DND-41 (cell line): Measurements from ENCODE around the gene PTPRO.

Experiments used
- ATAC-seq: fragments of 200-7000 bp; cut with Tn5 transposase; 3 replicates; pipeline ENCODE4 v1.9.1; 2021; ENCODE audit warnings: low read depth; ENCODE audit not compliant: insufficient read depth
- DNase-seq: peaks from one replicate; pipeline ENCODE4 v3.0.0-alpha.2; 2020
- H2AFZ ChIP-seq: 2 replicates; pipeline ENCODE4 v1.6.0; 2012; ENCODE audit warnings: low read depth, low read length
- H3K27ac ChIP-seq: 2 replicates; pipeline ENCODE4 v1.5.1; 2012; ENCODE audit warnings: low read length, inconsistent platforms
- H3K27me3 ChIP-seq: fragments of 200-600 bp; sonication (generic); 2 replicates; pipeline ENCODE4 v1.6.0; 2012; ENCODE audit warnings: low read length, mild to moderate bottlenecking, inconsistent platforms; ENCODE audit not compliant: insufficient read depth, poor library complexity
- H3K36me3 ChIP-seq: 2 replicates; pipeline ENCODE4 v1.5.1; 2012; ENCODE audit warnings: low read length, inconsistent platforms; ENCODE audit not compliant: insufficient read depth
- H3K4me1 ChIP-seq: 2 replicates; pipeline ENCODE4 v1.5.1; 2012; ENCODE audit warnings: mild to moderate bottlenecking, low read length; ENCODE audit not compliant: insufficient read depth
- H3K4me2 ChIP-seq: 2 replicates; pipeline ENCODE4 v1.6.0; 2012; ENCODE audit warnings: mild to moderate bottlenecking, moderate library complexity, low read length, inconsistent platforms; ENCODE audit not compliant: insufficient read depth
- H3K4me3 ChIP-seq, 2 experiments: fragments of 200-600 bp in 1 of 2; shearing (Covaris generic) in 1 of 2; 2 replicates each; pipeline ENCODE4 v1.5.1; 2012 to 2016; ENCODE audit warnings: inconsistent platforms in 2 of 2, low read length in 2 of 2, mild to moderate bottlenecking in 2 of 2, low read depth in 1 of 2, moderate library complexity in 1 of 2
- H3K79me2 ChIP-seq: 2 replicates; pipeline ENCODE4 v1.6.0; 2012; ENCODE audit warnings: low read length, inconsistent platforms; ENCODE audit not compliant: insufficient read depth
- H3K9ac ChIP-seq: 2 replicates; pipeline ENCODE4 v1.6.0; 2012; ENCODE audit warnings: low read depth, mild to moderate bottlenecking, inconsistent platforms, low read length, moderate library complexity
- H3K9me3 ChIP-seq: 2 replicates; pipeline ENCODE4 v1.5.1; 2012; ENCODE audit warnings: low read length, moderate library complexity, mild to moderate bottlenecking, inconsistent platforms; ENCODE audit not compliant: insufficient read depth, severe bottlenecking
- H4K20me1 ChIP-seq: 2 replicates; pipeline ENCODE4 v1.6.0; 2012; ENCODE audit warnings: low read length; ENCODE audit not compliant: insufficient read depth
- CTCF ChIP-seq: IDR thresholded peaks from 2 replicates; pipeline ENCODE4 v1.5.1; 2012; ENCODE audit warnings: borderline replicate concordance, low read length, moderate library complexity, mild to moderate bottlenecking; ENCODE audit not compliant: poor library complexity, severe bottlenecking; ENCODE audit errors: extremely low read depth
- EZH2 ChIP-seq: IDR thresholded peaks from 3 replicates; pipeline ENCODE4 v1.6.1; 2012; ENCODE audit warnings: borderline replicate concordance, low read depth, mild to moderate bottlenecking, moderate library complexity, low read length, inconsistent platforms; ENCODE audit not compliant: severe bottlenecking

Gene PTPRO

GRCh38 chr12:15404485-15404884, 82.2 kb downstream of the PTPRO start:
- Histone ChIP-seq H3K9ac (no peak overlapping the region), H3K27me3 (no peaks in the 10 kb centered on the region), H2AFZ (no peak overlapping the region), H3K4me3 (no peak overlapping the region), H4K20me1 (no peaks in the 10 kb centered on the region), H3K4me1 (no peaks in the 10 kb centered on the region), H3K36me3 (no peaks in the 10 kb centered on the region), H3K4me2 (no peak overlapping the region), H3K27ac (no peak overlapping the region), H3K79me2 (no peaks in the 10 kb centered on the region), H3K9me3 (no peaks in the 10 kb centered on the region)
- no peak for DNase-seq
- TF ChIP-seq EZH2 (no peak), CTCF (no peak)
- no peak for ATAC-seq

GRCh38 chr12:15405606-15406005, 83.3 kb downstream of the PTPRO start:
- TF ChIP-seq EZH2 = no peak
- no peak for TF ChIP-seq CTCF
- ATAC-seq (no peak), DNase-seq (no peak)
- Histone ChIP-seq H3K27me3 (no peaks in the 10 kb centered on the region), H3K4me3 (no peak overlapping the region), H2AFZ (no peak overlapping the region), H3K79me2 (no peaks in the 10 kb centered on the region), H3K9ac (no peak overlapping the region), H3K36me3 (no peaks in the 10 kb centered on the region), H3K9me3 (no peaks in the 10 kb centered on the region), H3K4me2 (no peak overlapping the region), H3K27ac (no peak overlapping the region), H3K4me1 (no peaks in the 10 kb centered on the region), H4K20me1 (no peaks in the 10 kb centered on the region)

- H3K36me3 ChIP-seq = no peaks in the 10 kb centered on the region
- no peak overlapping the region for H3K4me3 ChIP-seq
- H3K4me2 ChIP-seq = no peak overlapping the region
- no peaks in the 10 kb centered on the region for H4K20me1 ChIP-seq
- no peak overlapping the region for H3K27ac ChIP-seq
- H3K27me3 ChIP-seq = no peaks in the 10 kb centered on the region
- no peaks in the 10 kb centered on the region for H3K9me3 ChIP-seq
- H3K79me2 ChIP-seq = no peaks in the 10 kb centered on the region
- no peak for ATAC-seq
- DNase-seq = no peak
- H2AFZ ChIP-seq = no peak overlapping the region
- no peak overlapping the region for H3K9ac ChIP-seq
- H3K4me1 ChIP-seq = no peaks in the 10 kb centered on the region
- no peak for TF ChIP-seq EZH2
- TF ChIP-seq CTCF = no peak
Measured at GRCh38 chr12:15407025-15407424, 84.7 kb downstream of the PTPRO start.

- H3K4me2 ChIP-seq = no peak overlapping the region
- peaks cover 7% of the 10 kb centered on the region; the same call in 1 of the 2 replicates for H3K4me1 ChIP-seq
- DNase-seq (no peak), ATAC-seq (no peak)
- H3K36me3 ChIP-seq = no peaks in the 10 kb centered on the region
- H2AFZ ChIP-seq = no peak overlapping the region
- H3K79me2 ChIP-seq = no peaks in the 10 kb centered on the region
- TF ChIP-seq CTCF (no peak), EZH2 (no peak)
- no peak overlapping the region for H3K27ac ChIP-seq
- no peak overlapping the region for H3K9ac ChIP-seq
- H3K9me3 ChIP-seq = no peaks in the 10 kb centered on the region
- no peaks in the 10 kb centered on the region for H3K27me3 ChIP-seq
- H4K20me1 ChIP-seq = no peaks in the 10 kb centered on the region
- no peak overlapping the region for H3K4me3 ChIP-seq
Measured at GRCh38 chr12:15411842-15412241, 89.5 kb downstream of the PTPRO start.
